MCF 10A (cell line): ENCODE results near the gene MAD1L1. TPM values are rescaled to one million over a fixed set of nuclear protein-coding genes. Genes with fewer than 3 reads are reported as not detected.

Experiments used
- BruUV-seq: library from RNA; stranded (reverse); fragments of 400-500 nt; replicated peaks from 2 replicates; lab custom pipeline; 2021; lab: Mats Ljungman, UMichigan
- CTCF ChIA-PET: fragments of 300-600 bp; sonication (Branson Sonifier 250); formaldehyde crosslinking; extraction: SDS; loops from one replicate; lab custom pipeline; 2021; ENCODE audit warnings: antibody characterized with exemption, inconsistent platforms; lab: Yijun Ruan, JAX
- POLR2A ChIA-PET: fragments of 300-600, 350-650 bp; sonication (Branson Sonifier 250); formaldehyde crosslinking; extraction: SDS; loops from one replicate; lab custom pipeline; 2020; ENCODE audit warnings: antibody characterized with exemption, inconsistent platforms; lab: Yijun Ruan, JAX
- DNase-seq: peaks from one replicate; pipeline ENCODE4 v3.0.0-alpha.2; 2018; ENCODE audit not compliant: unreplicated experiment
- H3K27ac Mint-ChIP-seq: one replicate; pipeline ENCODE4 v1.8.0; 2022; ENCODE audit warnings: mild to moderate bottlenecking, low read depth, mixed read lengths; ENCODE audit not compliant: unreplicated experiment
- H3K27me3 Mint-ChIP-seq: one replicate; pipeline ENCODE4 v1.8.0; 2022; ENCODE audit warnings: mixed read lengths; ENCODE audit not compliant: insufficient read depth, unreplicated experiment
- H3K36me3 Mint-ChIP-seq: one replicate; pipeline ENCODE4 v1.8.0; 2022; ENCODE audit warnings: mild to moderate bottlenecking, moderate library complexity, mixed read lengths; ENCODE audit not compliant: insufficient read depth, unreplicated experiment
- H3K4me1 Mint-ChIP-seq: one replicate; pipeline ENCODE4 v1.8.0; 2022; ENCODE audit warnings: mixed read lengths; ENCODE audit not compliant: insufficient read depth, unreplicated experiment
- H3K4me3 Mint-ChIP-seq: one replicate; pipeline ENCODE4 v1.8.0; 2022; ENCODE audit warnings: mild to moderate bottlenecking, moderate library complexity, mixed read lengths; ENCODE audit not compliant: unreplicated experiment
- H3K9me3 Mint-ChIP-seq: one replicate; pipeline ENCODE4 v1.8.0; 2022; ENCODE audit warnings: mixed read lengths; ENCODE audit not compliant: unreplicated experiment
- CTCF ChIP-seq: fragments of 200-600 bp; IDR thresholded peaks from one replicate; pipeline ENCODE4 v1.8.0; 2022; ENCODE audit warnings: antibody characterized with exemption, mild to moderate bottlenecking; ENCODE audit not compliant: unreplicated experiment
- intact Hi-C: fragments of 100-400 bp; cut with micrococcal nuclease; formaldehyde crosslinking; loops from 2 replicates; pipeline ENCODE4 v1.14.1; 2022
- total RNA-seq: library from RNA; stranded (reverse); gene quantifications from 2 replicates; pipeline ENCODE4 v1.2.3, GENCODE V29; 2022

MAD1L1 gene
- total RNA-seq, 1 experiment from 2014 or later = 25.2 TPM

GRCh38 chr7:2201686-2202360 lies 30.9 kb downstream of the MAD1L1 start:
- no peaks in the 10 kb centered on the region for H3K27me3 Mint-ChIP-seq
- no peak overlapping the region for H3K4me3 Mint-ChIP-seq

GRCh38 chr7:2201128-2201527 lies 31.6 kb downstream of the MAD1L1 start:
- H3K27me3 Mint-ChIP-seq = no peaks in the 10 kb centered on the region
- CTCF ChIA-PET = interaction anchor here (0.6 to 1.3 kb wide), 2 partner anchors 8 to 1956 kb away, joined by 3 to 5 read pairs; no protein-coding TSS in a partner anchor
- BruUV-seq = no TSS peak
- intact Hi-C loops = loop anchor here (10.0 kb wide), 1 partner anchor 536 kb away; no protein-coding TSS in a partner anchor
- no peaks in the 10 kb centered on the region for H3K4me1 Mint-ChIP-seq
- no peak overlapping the region for H3K27ac Mint-ChIP-seq
- H3K36me3 Mint-ChIP-seq = peaks cover 10% of the 10 kb centered on the region
- H3K9me3 Mint-ChIP-seq = no peaks in the 10 kb centered on the region
- POLR2A ChIA-PET = interaction anchor here (1.3 kb wide), 1 partner anchor 14 kb away, joined by 3 read pairs; no protein-coding TSS in a partner anchor
- no peak for DNase-seq
- no peak overlapping the region for H3K4me3 Mint-ChIP-seq
- TF ChIP-seq CTCF = no peak

More at GRCh38 chr7:2201686-2202360, 30.9 kb downstream of the MAD1L1 start:
- TF ChIP-seq CTCF = no peak
- intact Hi-C loops = loop anchor here (10.0 kb wide), 1 partner anchor 537 kb away; no protein-coding TSS in a partner anchor
- Mint-ChIP-seq H3K9me3 (no peaks in the 10 kb centered on the region), H3K36me3 (peaks cover 15% of the 10 kb centered on the region), H3K27ac (no peak overlapping the region), H3K4me1 (no peaks in the 10 kb centered on the region)
- ChIA-PET CTCF (interaction anchor here (0.6 kb wide), 1 partner anchor 1956 kb away, joined by 3 read pairs; no protein-coding TSS in a partner anchor), POLR2A (interaction anchor here (0.6 to 1.3 kb wide), 2 partner anchors 13 to 528 kb away, joined by 3 read pairs; no protein-coding TSS in a partner anchor)
- no peak for DNase-seq
- BruUV-seq = no TSS peak

- Mint-ChIP-seq H3K27me3 (no peaks in the 10 kb centered on the region), H3K27ac (no peak overlapping the region), H3K9me3 (no peaks in the 10 kb centered on the region), H3K36me3 (peaks cover 16% of the 10 kb centered on the region), H3K4me3 (no peak overlapping the region), H3K4me1 (no peaks in the 10 kb centered on the region)
- BruUV-seq = no TSS peak
- intact Hi-C loops = loop anchor here (10.0 kb wide), 1 partner anchor 536 kb away; no protein-coding TSS in a partner anchor
- POLR2A ChIA-PET = no interaction called here
- no peak for DNase-seq
- TF ChIP-seq CTCF = no peak
- CTCF ChIA-PET = interaction anchor here (1.3 kb wide), 1 partner anchor 9 kb away, joined by 5 read pairs; no protein-coding TSS in a partner anchor
Measured at GRCh38 chr7:2200584-2200980, 32.2 kb downstream of the MAD1L1 start.

- POLR2A ChIA-PET = no interaction called here
- Mint-ChIP-seq H3K4me3 (no peak overlapping the region), H3K36me3 (peaks cover 16% of the 10 kb centered on the region), H3K27me3 (no peaks in the 10 kb centered on the region), H3K4me1 (no peaks in the 10 kb centered on the region), H3K9me3 (no peaks in the 10 kb centered on the region), H3K27ac (no peak overlapping the region)
- TF ChIP-seq CTCF = no peak
- intact Hi-C loops = loop anchor here (10.0 kb wide), 2 partner anchors 535 to 625 kb away; partner anchors contain the start of gene PSMG3
- no peak for DNase-seq
- CTCF ChIA-PET = interaction anchor here (1.3 kb wide), 1 partner anchor 9 kb away, joined by 5 read pairs; no protein-coding TSS in a partner anchor
- no TSS peak for BruUV-seq
Measured at GRCh38 chr7:2199956-2200583, 32.7 kb downstream of the MAD1L1 start.
